ENCODE measurements around the gene CYP2J2. TPM values are rescaled to one million over a fixed set of nuclear protein-coding genes. Genes with fewer than 3 reads are reported as not detected.
"Not testable (repeated sequence)": the region's sequence is repeated elsewhere in the genome, so short reads cannot be mapped to it uniquely, and the experiment has no call there.

CYP2J2 gene
- total and polyA plus RNA-seq, 2 donors from 2014 or later = 1.0 to 4.6 TPM

- no peaks in the 10 kb centered on the region for H3K36me3 ChIP-seq (ENCODE audit: control insufficient read depth in 2 of 3, insufficient read depth in 3 of 3, low read length in 3 of 3)
- TF ChIP-seq CTCF (IDR thresholded peaks at IDR 0.05; ENCODE audit: borderline replicate concordance, extremely low read depth, insufficient read depth) = no peak
- H3K9ac ChIP-seq (ENCODE audit: low read length in 3 of 3) = no peak overlapping the region
- FAIRE-seq (no peak), DNase-seq (no peak)
- no peak overlapping the region for H3K27ac ChIP-seq (ENCODE audit: low read depth in 2 of 2, low read length in 2 of 2)
- no peaks in the 10 kb centered on the region for H3K27me3 ChIP-seq (ENCODE audit: control insufficient read depth, insufficient read depth, low read length)
- peaks cover 0 to 4% (median 3%) of the 10 kb centered on the region in 3 donors for H3K9me3 ChIP-seq (ENCODE audit: control insufficient read depth in 2 of 3, insufficient read depth in 1 of 3, low read length in 3 of 3)
- intact Hi-C loops (cut with DNase I) = no loop called here
- no peaks in the 10 kb centered on the region for H3K4me1 ChIP-seq (ENCODE audit: control insufficient read depth in 2 of 3, insufficient read depth in 2 of 3, low read depth in 1 of 3, low read length in 3 of 3)
- no peak overlapping the region for H3K4me3 ChIP-seq (ENCODE audit: low read length in 3 of 3)
Observed at GRCh38 chr1:59924653-59925052, 1.9 kb downstream of the CYP2J2 start.

- intact Hi-C loops (cut with DNase I); FAIRE-seq; DNase-seq; H3K36me3 ChIP-seq (ENCODE audit: control insufficient read depth in 2 of 3, insufficient read depth in 3 of 3, low read length in 3 of 3); H3K4me1 ChIP-seq (ENCODE audit: control insufficient read depth in 2 of 3, insufficient read depth in 2 of 3, low read depth in 1 of 3, low read length in 3 of 3); H3K9ac ChIP-seq (ENCODE audit: low read length in 3 of 3); H3K9me3 ChIP-seq (ENCODE audit: control insufficient read depth in 2 of 3, insufficient read depth in 1 of 3, low read length in 3 of 3); H3K27ac ChIP-seq (ENCODE audit: low read depth in 2 of 2, low read length in 2 of 2); H3K27me3 ChIP-seq (ENCODE audit: control insufficient read depth, insufficient read depth, low read length); H3K4me3 ChIP-seq (ENCODE audit: low read length in 3 of 3): not testable (repeated sequence)
Observed at GRCh38 chr1:59921258-59921899, 5.2 kb downstream of the CYP2J2 start.

- no peaks in the 10 kb centered on the region for H3K4me1 ChIP-seq (ENCODE audit: control insufficient read depth in 2 of 3, insufficient read depth in 2 of 3, low read depth in 1 of 3, low read length in 3 of 3)
- intact Hi-C loops (cut with DNase I) = no loop called here
- no peak overlapping the region for H3K4me3 ChIP-seq (ENCODE audit: low read length in 3 of 3)
- no peak for DNase-seq
- no peak for TF ChIP-seq CTCF (IDR thresholded peaks at IDR 0.05; ENCODE audit: borderline replicate concordance, extremely low read depth, insufficient read depth)
- H3K9me3 ChIP-seq (ENCODE audit: control insufficient read depth in 2 of 3, insufficient read depth in 1 of 3, low read length in 3 of 3) = peaks cover 0 to 1% (median 0%) of the 10 kb centered on the region in 3 donors
- H3K9ac ChIP-seq (ENCODE audit: low read length in 3 of 3) = no peak overlapping the region
- no peak overlapping the region for H3K27ac ChIP-seq (ENCODE audit: low read depth in 2 of 2, low read length in 2 of 2)
- no peak for FAIRE-seq
- no peaks in the 10 kb centered on the region for H3K27me3 ChIP-seq (ENCODE audit: control insufficient read depth, insufficient read depth, low read length)
- no peaks in the 10 kb centered on the region for H3K36me3 ChIP-seq (ENCODE audit: control insufficient read depth in 2 of 3, insufficient read depth in 3 of 3, low read length in 3 of 3)
Observed at GRCh38 chr1:59919746-59920145, 6.8 kb downstream of the CYP2J2 start.

- intact Hi-C loops (cut with DNase I) = no loop called here
Observed at GRCh38 chr1:59917785-59918180, 8.8 kb downstream of the CYP2J2 start.

More at GRCh38 chr1:59917785-59918180, 8.8 kb downstream of the CYP2J2 start:
- Histone ChIP-seq H3K9me3 (ENCODE audit: control insufficient read depth in 2 of 3, insufficient read depth in 1 of 3, low read length in 3 of 3) (no peaks in the 10 kb centered on the region), H3K36me3 (ENCODE audit: control insufficient read depth in 2 of 3, insufficient read depth in 3 of 3, low read length in 3 of 3) (no peaks in the 10 kb centered on the region), H3K9ac (ENCODE audit: low read length in 3 of 3) (no peak overlapping the region), H3K4me1 (ENCODE audit: control insufficient read depth in 2 of 3, insufficient read depth in 2 of 3, low read depth in 1 of 3, low read length in 3 of 3) (no peaks in the 10 kb centered on the region), H3K4me3 (ENCODE audit: low read length in 3 of 3) (no peak overlapping the region), H3K27ac (ENCODE audit: low read depth in 2 of 2, low read length in 2 of 2) (no peak overlapping the region), H3K27me3 (ENCODE audit: control insufficient read depth, insufficient read depth, low read length) (no peaks in the 10 kb centered on the region)
- FAIRE-seq (no peak), DNase-seq (no peak)
- TF ChIP-seq CTCF (IDR thresholded peaks at IDR 0.05; ENCODE audit: borderline replicate concordance, extremely low read depth, insufficient read depth) = no peak

All from kidney (tissue), 14 donors.